Right forelimb (tissue), 1 donor: Measurements from ENCODE around the gene SPAG8.

Experiments
- DNase-seq: peaks from one replicate; pipeline ENCODE4 v3.0.0-alpha.2; 2018

Gene SPAG8

GRCh38 chr9:35836595-35836994 is 24.5 kb upstream of the SPAG8 start:
- no peak for DNase-seq

DNA sequence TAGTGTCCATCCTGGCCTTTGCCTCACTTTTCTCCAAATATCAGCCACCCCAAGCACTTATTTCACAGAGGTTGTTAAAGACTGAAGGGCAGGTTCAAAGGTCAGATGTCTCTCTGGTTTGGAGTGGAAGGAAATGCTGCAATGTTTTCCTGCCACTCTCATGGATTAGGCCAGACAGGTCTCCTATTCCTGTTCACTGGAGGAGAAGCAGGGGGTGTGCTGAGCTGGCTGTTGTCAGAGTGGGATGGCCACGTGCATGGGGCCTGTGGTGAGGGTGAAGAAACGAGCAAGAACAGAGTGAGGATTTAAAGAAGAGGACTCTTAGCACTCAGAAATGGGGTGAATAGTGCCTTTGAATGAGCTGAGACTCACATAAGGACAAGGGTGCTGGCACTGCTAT is 23.7 kb upstream of the SPAG8 start:
- DNase-seq = no peak

DNA sequence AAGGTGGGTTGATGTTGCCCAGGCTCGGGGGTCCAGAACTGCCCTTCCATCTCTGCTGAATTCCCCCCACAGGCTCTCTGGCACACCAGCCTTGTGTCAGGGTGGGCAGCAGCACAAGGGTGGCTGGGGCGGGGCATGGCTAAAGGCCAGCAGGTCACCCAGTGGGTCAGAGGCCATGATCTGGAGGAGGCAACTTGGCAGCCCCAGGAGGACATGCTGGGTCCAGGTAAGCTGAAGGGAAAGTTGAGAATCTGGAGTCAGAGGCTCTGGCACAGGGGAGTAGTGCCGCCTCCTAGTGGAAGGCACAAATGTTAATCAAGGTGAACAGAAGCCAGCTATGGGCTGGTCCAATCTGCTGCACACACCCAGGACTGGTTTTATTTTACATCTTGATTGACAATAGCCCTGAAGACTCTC is 23.2 kb upstream of the SPAG8 start:
- DNase-seq = no peak

DNA sequence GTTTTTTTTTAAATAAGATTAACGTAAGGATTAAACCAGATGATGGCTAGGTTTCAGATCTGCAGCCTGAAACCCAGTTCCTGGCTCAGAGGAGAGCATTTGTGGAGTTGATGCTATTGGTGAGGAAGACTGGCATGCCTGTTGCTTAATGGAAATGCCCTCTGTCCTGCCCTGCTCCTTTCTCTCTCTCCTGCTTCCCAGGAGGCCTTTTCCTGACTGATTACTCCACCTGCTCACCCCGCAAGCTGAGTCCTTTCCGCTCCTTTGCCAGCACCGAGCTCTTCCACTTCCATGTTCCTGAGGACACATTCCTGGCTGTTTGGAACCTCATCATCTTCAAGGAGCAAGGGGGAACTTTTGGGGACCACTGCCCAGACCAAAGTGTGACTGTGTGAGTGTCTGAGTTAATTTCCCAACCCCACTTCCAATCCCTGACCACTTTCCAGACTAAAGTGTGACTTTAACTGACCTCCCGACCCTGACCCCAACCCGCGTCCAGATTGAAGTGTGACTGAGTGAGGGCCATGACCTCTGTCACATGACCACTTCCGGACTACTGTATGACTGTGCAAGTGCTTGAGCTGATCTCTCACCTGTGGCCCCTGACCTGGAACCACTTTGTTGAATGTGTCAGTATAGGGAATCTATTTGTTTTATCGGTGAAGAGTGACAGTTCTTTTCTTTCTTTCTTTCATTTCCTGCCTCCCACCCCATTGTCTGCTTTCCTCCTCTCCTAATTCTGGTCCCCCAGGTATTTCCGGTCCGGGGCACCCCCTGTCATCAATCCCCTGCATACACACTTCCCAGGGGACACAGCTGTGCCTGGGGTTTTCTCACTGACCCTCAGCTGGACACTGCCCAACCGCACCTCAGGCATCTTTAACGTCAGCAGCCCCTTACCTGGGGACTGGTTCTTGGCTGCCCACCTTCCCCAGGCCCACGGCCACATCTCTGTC is 22.5 kb upstream of the SPAG8 start:
- DNase-seq = no peak

GRCh38 chr9:35832814-35833213 is 20.8 kb upstream of the SPAG8 start:
- DNase-seq = no peak

DNA sequence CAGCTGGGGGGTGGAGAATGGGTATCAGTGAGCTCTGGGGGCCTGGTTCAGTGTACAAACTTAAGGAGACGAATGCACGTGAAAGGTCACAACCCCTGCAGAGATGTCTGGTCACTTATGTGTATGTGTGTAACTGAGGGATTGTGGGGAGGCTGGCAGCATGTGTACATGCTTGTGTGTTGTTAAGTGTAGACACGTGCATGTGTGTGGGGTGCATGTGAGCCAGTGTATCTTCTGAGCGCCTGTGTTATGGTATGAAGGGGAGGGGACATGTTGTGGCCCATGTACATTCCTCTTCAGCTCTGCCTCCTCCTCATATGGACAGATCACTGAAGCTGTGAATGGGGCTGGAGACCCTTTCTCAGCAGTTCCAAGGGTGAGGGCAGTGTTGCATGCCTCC is 19.0 kb upstream of the SPAG8 start:
- DNase-seq = no peak

DNA sequence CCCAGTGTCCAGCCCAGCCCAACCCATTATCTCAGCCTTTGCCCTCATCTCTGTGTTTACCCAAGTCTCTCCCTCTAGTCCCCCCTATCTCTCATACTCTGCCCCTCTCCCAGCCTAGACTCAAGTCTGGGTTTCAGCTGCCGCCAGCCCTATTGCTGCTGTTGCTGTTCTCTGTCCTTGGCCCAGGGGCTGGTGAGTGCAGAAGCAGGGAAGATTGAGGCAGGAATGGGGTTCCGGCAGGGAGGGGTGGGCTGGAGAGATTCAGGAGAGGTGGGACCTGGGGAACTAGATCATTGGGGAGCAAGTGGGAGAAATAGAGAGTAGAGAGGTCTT is 17.7 kb upstream of the SPAG8 start:
- DNase-seq = no peak

DNA sequence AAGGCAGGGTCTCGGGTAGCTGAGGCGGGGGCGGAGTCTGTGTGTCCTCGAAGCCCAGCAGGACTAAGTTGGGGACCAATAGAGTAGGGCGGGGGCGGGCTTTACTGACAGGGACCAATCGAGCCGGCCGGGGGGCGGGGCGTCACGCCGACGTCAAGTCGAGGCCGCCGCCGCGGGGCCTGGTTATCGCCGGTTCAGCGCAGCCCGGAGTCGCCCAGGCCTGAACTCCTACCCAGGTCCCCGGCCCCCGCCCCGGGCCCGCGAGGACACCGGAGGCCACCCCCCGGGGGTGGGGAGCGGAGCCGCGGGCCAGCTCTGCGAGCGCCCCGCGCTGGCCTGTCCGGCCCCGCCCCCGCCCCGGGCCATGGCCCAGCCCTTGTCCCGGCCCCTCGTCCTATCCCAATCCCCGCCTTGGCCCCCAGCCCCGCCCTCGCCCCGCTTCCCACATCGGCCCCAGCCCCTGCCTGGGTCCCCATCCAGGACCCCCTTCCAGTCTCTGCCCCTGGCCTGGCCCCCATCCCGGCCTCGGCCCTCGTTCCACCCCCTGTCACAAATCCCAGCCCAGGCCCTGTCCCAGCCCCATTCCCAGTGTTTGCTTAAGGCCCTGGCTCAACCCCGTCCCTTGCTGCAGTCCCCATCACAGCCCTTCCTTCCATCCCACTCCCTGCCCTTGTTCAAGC is 17.2 kb upstream of the SPAG8 start, which contains the start of gene TMEM8B:
TSS of gene TMEM8B (plus strand) at position 145 of the 680 bp plus-strand sequence. CDS start at position 365, 220 bp downstream.
- peak; percentile 96 for DNase-seq

DNA sequence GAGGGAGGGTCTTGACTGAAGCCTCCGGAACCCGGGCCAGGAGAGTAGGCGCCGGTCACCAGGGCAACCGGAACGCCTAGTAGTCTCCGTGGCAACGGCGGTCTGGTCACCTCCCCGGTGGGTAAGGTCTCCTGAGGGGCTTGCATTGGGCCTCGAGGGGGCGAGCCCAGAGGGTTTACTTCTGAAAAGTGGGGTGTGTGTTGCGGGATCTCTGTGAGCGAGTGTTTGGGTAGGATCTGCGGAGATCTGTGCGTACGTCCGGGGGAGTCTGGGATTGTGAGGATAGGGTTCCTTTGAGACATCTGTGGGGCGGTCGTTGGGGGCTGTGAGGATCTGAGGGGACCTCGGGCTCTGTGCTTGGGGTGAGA is 16.6 kb upstream of the SPAG8 start, which contains the start of gene FAM221B:
TSS of gene FAM221B (minus strand) at position 17 of the 368 bp plus-strand sequence. CDS start 2,571 bp downstream, outside the sequence.
- no peak for DNase-seq

- no peak for DNase-seq
Measured at GRCh38 chr9:35827486-35827885, 15.4 kb upstream of the SPAG8 start.

DNA sequence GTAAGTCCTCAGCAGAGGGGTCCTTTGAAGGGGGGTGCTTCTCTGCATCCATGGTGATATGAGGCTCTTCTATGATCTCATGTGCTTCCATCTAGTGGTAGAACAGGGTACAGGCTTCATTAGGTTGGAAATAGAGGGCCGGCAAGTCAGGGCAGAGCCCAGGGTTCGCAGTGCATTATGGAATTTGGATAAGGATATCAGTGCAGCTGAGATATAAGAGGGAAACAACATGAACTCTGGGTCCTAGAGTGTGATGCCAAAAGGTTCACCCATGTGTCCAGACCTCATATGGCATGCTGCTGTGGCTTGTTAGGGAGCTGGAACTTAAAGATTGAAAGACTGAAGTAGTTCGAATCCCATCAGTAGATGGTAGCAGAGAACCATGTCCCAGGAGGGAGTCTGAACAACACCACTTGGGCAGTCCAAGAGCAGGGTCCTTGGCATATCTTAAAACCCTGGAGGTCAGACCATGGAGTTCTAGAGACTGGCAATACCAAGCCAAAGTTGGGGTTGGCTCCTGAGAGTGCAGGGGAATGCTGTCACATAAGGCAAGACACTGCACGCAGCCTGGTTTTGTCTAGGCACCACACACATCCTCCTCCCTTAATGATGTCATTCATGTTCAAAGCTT is 14.1 kb upstream of the SPAG8 start:
- DNase-seq = peak; percentile 54

GRCh38 chr9:35822926-35823325 is 10.9 kb upstream of the SPAG8 start:
- DNase-seq = no peak

GRCh38 chr9:35820076-35820475 is 8.0 kb upstream of the SPAG8 start:
- DNase-seq = no peak

GRCh38 chr9:35818341-35818740 is 6.3 kb upstream of the SPAG8 start:
- no peak for DNase-seq

DNA sequence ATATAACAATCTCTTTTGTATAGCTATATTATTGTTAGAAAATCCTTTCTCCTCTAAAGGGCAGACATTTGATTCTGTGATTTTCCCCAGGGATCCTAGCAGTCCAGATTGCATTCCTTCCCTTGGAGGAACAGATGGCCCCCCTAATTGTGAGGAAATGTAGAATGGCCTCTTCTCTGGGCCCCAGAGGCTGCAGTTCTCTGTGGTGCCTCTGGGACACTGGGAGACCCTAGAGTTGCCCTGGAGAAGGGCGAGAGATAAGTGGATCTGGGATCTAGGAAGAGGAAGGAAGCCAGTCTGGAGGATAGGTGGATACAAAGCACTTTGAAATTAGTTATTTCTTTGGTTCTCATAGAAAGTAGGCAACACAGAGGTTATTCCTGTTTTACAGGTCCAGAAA is 4.6 kb upstream of the SPAG8 start:
- no peak for DNase-seq

- peak; percentile 93 for DNase-seq
Measured at GRCh38 chr9:35814841-35815543, 2.9 kb upstream of the SPAG8 start, which contains the start of gene HINT2. Gene HINT2 (minus strand): TSS chr9:35815042. CDS start chr9:35814979, 63 bp downstream.

DNA sequence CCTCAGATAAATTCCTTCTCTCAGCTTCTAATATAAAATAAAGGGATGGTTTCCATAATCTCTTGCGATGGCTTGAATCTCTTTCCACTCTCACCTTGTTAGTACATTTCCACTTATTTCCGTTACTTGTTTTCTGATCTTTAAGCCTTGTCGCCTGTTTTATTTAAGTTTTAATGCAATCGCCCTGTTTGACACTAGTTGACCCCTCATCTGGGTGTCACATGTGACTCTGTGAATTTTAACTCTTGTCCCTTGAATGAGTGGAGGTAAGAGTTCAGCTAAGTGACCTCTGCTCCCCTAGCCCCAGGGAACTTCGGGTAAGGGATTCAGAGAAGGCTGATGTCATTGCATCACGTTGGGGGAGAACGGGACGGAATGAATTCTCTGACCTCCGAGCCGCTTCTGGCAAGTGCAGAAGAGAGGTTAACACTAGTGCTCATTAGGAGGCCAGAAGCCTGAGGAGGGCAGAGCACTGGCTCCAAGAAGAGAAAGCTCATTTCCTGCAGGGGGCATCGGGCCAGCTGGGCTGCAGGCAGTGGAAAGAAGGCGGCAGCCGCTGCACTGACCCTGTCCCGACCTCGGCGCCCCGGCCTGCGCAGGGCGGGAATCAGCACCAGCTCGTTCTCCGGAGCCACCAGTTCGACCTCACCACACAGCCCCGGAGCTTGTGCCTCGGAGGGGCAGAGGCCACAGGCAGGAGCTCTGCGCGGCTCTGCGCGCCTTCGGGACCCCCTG is 2.2 kb upstream of the SPAG8 start:
- peak; percentile 78 for DNase-seq

DNA sequence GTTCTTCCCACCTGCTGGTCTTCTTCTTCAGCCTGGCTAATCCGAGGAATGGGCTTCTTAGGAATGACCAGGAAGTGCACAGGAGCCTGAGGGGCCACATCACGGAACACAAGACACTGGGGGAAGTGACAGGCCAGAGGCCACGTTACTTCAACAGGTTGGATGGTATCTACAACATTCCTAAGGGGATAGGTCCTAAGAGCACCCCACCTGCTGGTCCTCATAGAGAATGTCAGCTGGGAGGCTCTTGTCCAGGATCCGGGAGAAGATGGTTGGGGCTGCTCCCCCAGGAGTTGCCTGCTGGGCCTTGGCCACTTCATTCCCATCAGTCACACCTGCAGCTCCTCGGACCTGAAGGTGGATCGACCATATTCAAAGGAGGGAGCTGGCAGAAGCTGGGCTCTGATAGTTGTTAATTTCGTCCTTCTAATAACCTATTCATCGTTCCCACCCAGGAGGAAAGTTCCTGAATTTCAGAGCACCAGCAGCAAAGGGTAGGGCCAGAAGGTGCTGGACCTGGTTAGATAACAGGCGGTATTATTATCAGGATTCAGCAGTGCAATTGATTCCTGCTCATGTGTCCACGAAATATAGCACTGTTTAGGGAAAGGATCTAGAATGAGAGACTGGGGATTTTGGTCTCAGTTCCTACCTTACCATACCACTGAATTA is 1.5 kb upstream of the SPAG8 start:
- DNase-seq = no peak

DNA sequence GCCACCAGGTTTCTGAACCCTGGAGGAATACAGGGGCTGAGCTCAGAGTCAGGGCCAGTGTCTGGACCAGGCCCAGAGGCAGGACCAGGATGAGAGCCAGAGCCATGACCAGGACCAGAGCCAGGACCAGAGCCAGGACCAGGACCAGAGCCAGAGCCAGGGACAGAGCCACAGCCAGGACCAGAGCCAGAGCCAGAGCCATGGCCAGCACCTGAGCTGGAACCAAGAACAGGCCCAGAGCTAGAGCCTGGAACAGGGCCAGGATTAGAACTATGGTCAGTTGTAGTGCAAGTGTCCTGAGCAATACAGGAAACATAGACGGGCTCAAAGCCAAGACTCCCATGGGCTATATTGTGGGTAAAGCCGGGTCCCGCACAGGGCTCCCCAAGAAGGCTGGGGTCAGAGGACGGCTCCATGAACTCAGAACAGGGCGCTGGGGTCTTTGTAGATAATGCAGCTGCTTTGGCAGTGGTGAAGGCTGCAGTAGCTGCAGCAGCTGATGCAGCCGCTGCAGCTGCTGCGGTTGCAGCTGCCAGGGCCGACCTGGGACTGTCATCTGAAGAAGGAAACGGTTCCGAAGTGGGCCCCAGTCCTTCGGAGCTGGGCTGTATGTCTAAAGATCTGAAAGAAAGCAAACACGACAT is 559 bp downstream of the SPAG8 start:
- DNase-seq = no peak

- no peak for DNase-seq
Measured at GRCh38 chr9:35810122-35810521, 1.9 kb downstream of the SPAG8 start.

GRCh38 chr9:35808433-35808832 is 3.6 kb downstream of the SPAG8 start:
- DNase-seq = no peak
